CD4-positive, alpha-beta T cell (primary cell): ENCODE data around the gene THAP2. TPM values are rescaled to one million over a fixed set of nuclear protein-coding genes. Genes with fewer than 3 reads are reported as not detected.

ENCODE experiments used
- ATAC-seq: fragments of 200-7000 bp; cut with Tn5 transposase; one replicate; pipeline ENCODE4 v1.10.0; 2022; ENCODE audit warnings: mild to moderate bottlenecking; ENCODE audit not compliant: poor library complexity
- CTCF ChIA-PET: fragments of 350-600 bp; sonication (Branson Sonifier 250); formaldehyde crosslinking; loops from one replicate; lab custom pipeline; 2021; ENCODE audit warnings: antibody characterized with exemption, inconsistent platforms; lab: Charles Lee
- POLR2A ChIA-PET: fragments of 350-600 bp; sonication (Branson Sonifier 250); formaldehyde crosslinking; loops from one replicate; lab custom pipeline; 2021; ENCODE audit warnings: antibody characterized with exemption, inconsistent platforms; lab: Charles Lee
- DNase-seq, 14 experiments: peaks; one replicate each; pipeline ENCODE4 v3.0.0-alpha.2; 2013 to 2020; ENCODE audit warnings: mixed read lengths in 2 of 14
- H3K27ac ChIP-seq, 2 donors: one replicate each; pipeline versions ENCODE4 v1.5.1 to v1.7.0; 2013; ENCODE audit warnings: low read length in 2 of 2, low read depth in 1 of 2, mild to moderate bottlenecking in 1 of 2
- H3K27me3 ChIP-seq, 2 experiments: 1 replicate in 1 of 2; 2 replicates in 1 of 2; pipeline versions ENCODE4 v1.6.1 to v1.7.0; 2013; ENCODE audit warnings: low read length in 2 of 2, control low read depth in 1 of 2, mild to moderate bottlenecking in 1 of 2, moderate library complexity in 1 of 2; ENCODE audit not compliant: insufficient read depth in 2 of 2, control insufficient read depth in 1 of 2
- H3K36me3 ChIP-seq: one replicate; pipeline ENCODE4 v1.6.1; 2013; ENCODE audit warnings: low read length, control low read depth; ENCODE audit not compliant: insufficient read depth
- H3K4me1 ChIP-seq: one replicate; pipeline ENCODE4 v1.6.1; 2013; ENCODE audit warnings: low read length, control low read depth; ENCODE audit not compliant: insufficient read depth
- H3K4me3 ChIP-seq: one replicate; pipeline ENCODE4 v1.5.1; 2013; ENCODE audit warnings: mild to moderate bottlenecking, low read length, moderate library complexity
- H3K9me3 ChIP-seq, 2 experiments: 1 replicate in 1 of 2; 2 replicates in 1 of 2; pipeline versions ENCODE4 v1.6.1 to v1.7.0; 2013; ENCODE audit warnings: low read length in 2 of 2, mild to moderate bottlenecking in 2 of 2, control low read depth in 1 of 2, moderate library complexity in 1 of 2; ENCODE audit not compliant: control insufficient read depth in 1 of 2, insufficient read depth in 1 of 2
- H3K27ac Mint-ChIP-seq: one replicate; pipeline ENCODE4 v1.8.0; 2020; ENCODE audit warnings: mixed read lengths
- H3K27me3 Mint-ChIP-seq: one replicate; pipeline ENCODE4 v1.8.0; 2021; ENCODE audit warnings: mixed read lengths
- H3K36me3 Mint-ChIP-seq: one replicate; pipeline ENCODE4 v1.8.0; 2021; ENCODE audit warnings: low read depth, mixed read lengths
- H3K4me1 Mint-ChIP-seq: one replicate; pipeline ENCODE4 v1.8.0; 2021; ENCODE audit warnings: low read depth, mixed read lengths
- H3K4me3 Mint-ChIP-seq: one replicate; pipeline ENCODE4 v1.8.0; 2020; ENCODE audit warnings: mild to moderate bottlenecking, mixed read lengths
- H3K9me3 Mint-ChIP-seq: one replicate; pipeline ENCODE4 v1.8.0; 2020; ENCODE audit warnings: mixed read lengths
- CTCF ChIP-seq: fragments of 200-600 bp; IDR thresholded peaks from one replicate; pipeline ENCODE4 v1.8.0; 2022; ENCODE audit warnings: antibody characterized with exemption, mild to moderate bottlenecking
- intact Hi-C, 2 experiments: fragments of 100-400 bp; cut with DNase I in 1 of 2; cut with micrococcal nuclease in 1 of 2; formaldehyde crosslinking; loops; one replicate each; pipeline versions ENCODE4 v1.15.1 to v1.9.0; 2023 to 2025; cut with DNase I, micrococcal nuclease
- total RNA-seq, 174 experiments: library from RNA in 2 of 174; stranded (reverse) in 2 of 174; gene quantifications; one replicate each; pipeline ENCODE4 v1.2.3 and lab custom pipeline; 2021 to 2026

Gene THAP2
- total RNA-seq, 2 experiments from 2014 or later, result 12.1 to 12.6 TPM

DNA sequence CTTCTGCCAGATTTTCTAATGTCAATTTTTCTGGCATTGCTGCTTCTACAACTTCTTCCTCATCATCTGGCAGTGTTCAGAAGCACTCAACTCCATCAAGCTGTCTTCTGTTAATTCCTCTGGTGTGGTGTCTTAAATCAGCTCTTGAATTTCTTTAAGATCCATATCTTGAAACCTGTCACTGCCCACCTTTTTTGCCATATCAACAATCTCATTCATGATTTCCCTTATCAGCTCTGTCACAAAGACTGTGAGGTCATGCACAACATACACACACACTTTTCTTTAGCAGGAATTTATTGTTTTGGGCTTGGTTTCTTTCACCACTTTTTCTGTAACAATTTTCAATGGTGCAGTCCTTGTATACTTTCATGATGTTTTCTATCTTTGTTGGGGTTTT lies 7.2 kb downstream of the THAP2 start:
- Mint-ChIP-seq H3K27ac (no peak overlapping the region), H3K9me3 (no peaks in the 10 kb centered on the region), H3K27me3 (no peaks in the 10 kb centered on the region), H3K36me3 (no peaks in the 10 kb centered on the region), H3K4me3 (no peak overlapping the region), H3K4me1 (peaks cover 15% of the 10 kb centered on the region)
- intact Hi-C loops, result no loop called here
- Histone ChIP-seq H3K4me1 (no peaks in the 10 kb centered on the region), H3K27ac (no peak overlapping the region), H3K4me3 (no peak overlapping the region), H3K36me3 (no peaks in the 10 kb centered on the region), H3K9me3 (no peaks in the 10 kb centered on the region), H3K27me3 (no peaks in the 10 kb centered on the region)
- ATAC-seq (no peak), DNase-seq (no peak)
- POLR2A ChIA-PET, result no interaction called here
- CTCF ChIA-PET, result no interaction called here
- TF ChIP-seq CTCF, result no peak

DNA sequence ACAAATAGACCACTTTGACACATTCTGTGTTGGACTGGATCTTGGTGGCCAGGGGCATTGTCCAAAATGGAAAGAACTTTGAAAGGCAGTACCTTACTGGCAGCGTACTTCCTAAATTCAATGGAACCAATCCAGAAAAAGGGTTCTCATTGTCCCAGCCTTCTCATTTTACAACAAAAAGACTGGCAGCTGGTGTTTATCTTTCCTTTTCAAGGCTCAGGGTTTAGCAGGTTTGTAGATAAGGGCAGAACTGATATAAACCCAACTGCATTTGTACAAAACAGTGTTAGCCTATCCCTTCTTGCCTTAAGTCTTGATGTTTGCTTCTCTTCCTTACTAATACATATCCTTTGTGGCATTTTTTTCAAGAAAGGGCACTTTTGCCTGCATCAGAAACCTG lies 7.7 kb downstream of the THAP2 start:
- no peak overlapping the region for H3K4me3 ChIP-seq
- TF ChIP-seq CTCF, result no peak
- H3K4me3 Mint-ChIP-seq, result no peak overlapping the region
- no peaks in the 10 kb centered on the region for H3K9me3 Mint-ChIP-seq
- no peak overlapping the region for H3K27ac ChIP-seq
- CTCF ChIA-PET, result no interaction called here
- H3K4me1 Mint-ChIP-seq, result peaks cover 14% of the 10 kb centered on the region
- DNase-seq (no peak), ATAC-seq (no peak)
- intact Hi-C loops, result no loop called here
- no peaks in the 10 kb centered on the region for H3K9me3 ChIP-seq
- no peaks in the 10 kb centered on the region for H3K36me3 ChIP-seq
- peaks cover 4% of the 10 kb centered on the region for H3K36me3 Mint-ChIP-seq
- H3K27me3 ChIP-seq, result no peaks in the 10 kb centered on the region
- no peaks in the 10 kb centered on the region for H3K27me3 Mint-ChIP-seq
- POLR2A ChIA-PET, result interaction anchor here (0.9 to 1.4 kb wide), 2 partner anchors 8 to 14 kb away, joined by 3 read pairs; partner anchors contain the start of genes THAP2, TMEM19 and ZFC3H1
- H3K27ac Mint-ChIP-seq, result no peak overlapping the region
- H3K4me1 ChIP-seq, result no peaks in the 10 kb centered on the region

DNA sequence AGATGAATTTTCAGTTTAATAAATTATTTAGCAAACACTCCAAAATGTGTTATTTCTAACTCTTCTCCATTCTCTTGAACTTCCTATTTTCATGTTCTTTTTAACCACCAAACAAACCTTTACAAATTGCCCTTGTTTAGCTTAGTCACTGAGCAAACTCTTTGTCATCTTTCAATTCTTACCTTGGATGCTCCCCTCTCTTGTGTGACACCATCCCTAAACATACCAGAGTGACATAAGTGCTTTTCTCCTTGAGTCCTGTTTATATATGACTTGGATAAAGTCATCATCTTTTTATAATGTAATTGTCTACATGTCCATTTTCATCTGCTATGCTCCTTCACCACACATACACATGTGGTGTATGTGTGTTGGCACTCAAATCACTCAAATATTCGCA lies 18.4 kb downstream of the THAP2 start:
- Mint-ChIP-seq H3K4me1 (peaks cover 27% of the 10 kb centered on the region), H3K9me3 (no peaks in the 10 kb centered on the region), H3K27ac (no peak overlapping the region), H3K27me3 (no peaks in the 10 kb centered on the region), H3K4me3 (no peak overlapping the region), H3K36me3 (peaks cover 4% of the 10 kb centered on the region)
- H3K4me3 ChIP-seq, result no peak overlapping the region
- H3K36me3 ChIP-seq, result no peaks in the 10 kb centered on the region
- CTCF ChIA-PET, result no interaction called here
- ATAC-seq (no peak), DNase-seq (no peak)
- H3K27ac ChIP-seq, result no peak overlapping the region
- H3K9me3 ChIP-seq, result no peaks in the 10 kb centered on the region
- POLR2A ChIA-PET, result interaction anchor here (1.3 kb wide), 1 partner anchor 19 kb away, joined by 3 read pairs; no protein-coding TSS in a partner anchor
- H3K27me3 ChIP-seq, result no peaks in the 10 kb centered on the region
- H3K4me1 ChIP-seq, result peaks cover 15% of the 10 kb centered on the region
- intact Hi-C loops, result no loop called here
- TF ChIP-seq CTCF, result no peak
